8988T (cell line): ENCODE measurements around the gene VGLL4.
A peak's percentile ranks its signal among the peaks of the same experiment; 100 is the strongest.

Experiments used
- DNase-seq: peaks from one replicate; pipeline ENCODE4 v3.0.0; 2011

VGLL4 gene

DNA sequence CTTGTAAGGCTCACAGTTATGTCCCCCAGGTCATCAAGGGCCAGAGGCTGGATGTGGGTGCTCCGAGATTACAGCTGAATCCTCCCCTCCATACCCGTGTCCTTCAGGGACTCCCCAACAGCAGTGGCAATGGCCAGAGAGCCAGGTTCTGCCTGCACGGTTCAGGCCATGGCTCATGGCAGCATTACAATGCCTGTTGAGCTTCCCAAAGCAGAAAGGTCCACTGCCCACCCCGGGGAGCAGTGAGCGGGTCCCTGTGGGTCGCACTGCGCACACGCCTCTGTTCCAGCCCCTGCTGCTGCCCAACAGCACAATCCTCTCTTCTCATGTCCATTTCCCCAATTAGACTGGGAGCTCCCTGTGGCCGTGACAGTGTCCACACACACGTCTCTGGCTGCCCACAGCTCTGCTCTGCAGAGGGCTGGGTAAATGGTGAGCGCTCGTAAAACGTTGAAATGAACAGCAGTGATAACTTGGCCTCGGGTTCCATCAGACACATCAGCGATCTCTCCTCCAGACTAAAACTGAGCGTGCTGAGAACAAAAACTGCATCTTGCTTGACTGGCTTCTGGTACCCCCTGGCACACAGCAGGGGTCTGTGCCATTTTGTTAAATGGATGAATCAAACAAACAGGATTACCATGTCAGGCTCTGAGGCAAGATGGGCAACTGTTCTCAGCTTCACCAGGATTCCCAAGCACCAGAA is 80.4 kb downstream of the VGLL4 start:
- no peak for DNase-seq

GRCh38 chr3:11562277-11562881 is 81.3 kb downstream of the VGLL4 start:
- no peak for DNase-seq

- no peak for DNase-seq
Observed at GRCh38 chr3:11560746-11561145, 83.0 kb downstream of the VGLL4 start.

GRCh38 chr3:11559816-11560633 is 83.7 kb downstream of the VGLL4 start:
- DNase-seq = no peak

DNA sequence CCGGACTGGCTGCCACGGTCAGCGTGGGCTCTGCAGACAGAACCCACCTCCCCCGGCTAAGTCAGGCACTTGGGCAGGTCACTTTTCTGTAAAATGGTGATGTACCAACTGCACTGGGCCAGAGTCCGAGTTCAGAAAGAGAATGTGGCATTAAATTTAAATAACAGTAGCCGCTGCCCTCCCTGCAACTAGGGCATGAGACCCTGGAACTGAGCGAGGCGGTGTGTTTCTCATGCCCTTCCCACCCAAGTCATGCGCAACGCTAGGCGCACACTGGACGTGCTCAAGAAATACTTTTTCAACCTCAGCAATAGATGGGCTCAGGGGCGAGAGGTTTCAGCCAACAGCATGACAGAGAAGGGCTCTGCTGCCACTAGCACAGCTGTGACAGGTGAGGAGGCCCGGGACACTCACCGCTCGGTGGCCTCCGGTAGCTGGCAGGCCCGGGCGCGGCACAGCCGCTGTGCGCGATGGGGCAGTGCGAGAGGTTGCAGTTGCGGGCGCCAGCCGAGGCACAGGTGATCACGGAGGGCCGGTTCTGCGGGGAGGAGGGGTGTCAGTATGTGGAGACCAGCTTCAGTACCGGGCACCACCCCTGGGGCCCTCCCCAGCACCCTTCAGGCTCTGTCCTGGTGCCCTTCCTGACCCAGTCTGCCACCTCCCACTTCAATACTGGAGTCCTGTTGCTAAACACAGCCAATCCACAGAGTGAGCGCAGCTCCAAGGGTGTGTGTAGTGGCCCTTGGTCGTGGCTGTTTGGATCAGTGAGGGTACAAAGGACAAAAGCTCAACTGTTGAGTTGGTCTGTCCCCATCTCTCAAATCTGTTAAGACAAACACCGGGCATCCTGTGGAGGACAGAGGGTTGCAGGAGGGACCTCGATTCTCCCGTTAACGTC is 84.5 kb downstream of the VGLL4 start:
- DNase-seq = no peak

- DNase-seq = no peak
Observed at GRCh38 chr3:11558411-11558903, 85.3 kb downstream of the VGLL4 start.

DNA sequence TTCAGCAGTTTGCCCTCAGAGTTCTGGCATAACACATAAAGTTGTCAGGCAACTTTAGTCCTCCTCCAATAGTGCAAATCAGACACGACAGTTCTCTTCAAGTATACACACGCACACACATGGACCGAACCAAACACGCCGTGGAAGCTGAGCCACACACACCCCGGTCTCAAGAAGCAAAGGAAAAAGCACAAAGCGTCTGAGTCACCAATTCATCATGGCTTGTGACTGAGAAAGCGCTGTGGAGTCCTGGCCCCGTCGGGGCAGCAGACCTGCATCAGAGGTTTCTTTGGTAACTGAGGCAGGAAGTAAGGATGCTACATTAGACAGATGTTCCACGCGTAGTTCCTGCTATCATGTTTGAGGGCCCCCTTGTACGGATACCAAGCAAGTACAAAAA is 85.7 kb downstream of the VGLL4 start:
- DNase-seq = peak; percentile 76

DNA sequence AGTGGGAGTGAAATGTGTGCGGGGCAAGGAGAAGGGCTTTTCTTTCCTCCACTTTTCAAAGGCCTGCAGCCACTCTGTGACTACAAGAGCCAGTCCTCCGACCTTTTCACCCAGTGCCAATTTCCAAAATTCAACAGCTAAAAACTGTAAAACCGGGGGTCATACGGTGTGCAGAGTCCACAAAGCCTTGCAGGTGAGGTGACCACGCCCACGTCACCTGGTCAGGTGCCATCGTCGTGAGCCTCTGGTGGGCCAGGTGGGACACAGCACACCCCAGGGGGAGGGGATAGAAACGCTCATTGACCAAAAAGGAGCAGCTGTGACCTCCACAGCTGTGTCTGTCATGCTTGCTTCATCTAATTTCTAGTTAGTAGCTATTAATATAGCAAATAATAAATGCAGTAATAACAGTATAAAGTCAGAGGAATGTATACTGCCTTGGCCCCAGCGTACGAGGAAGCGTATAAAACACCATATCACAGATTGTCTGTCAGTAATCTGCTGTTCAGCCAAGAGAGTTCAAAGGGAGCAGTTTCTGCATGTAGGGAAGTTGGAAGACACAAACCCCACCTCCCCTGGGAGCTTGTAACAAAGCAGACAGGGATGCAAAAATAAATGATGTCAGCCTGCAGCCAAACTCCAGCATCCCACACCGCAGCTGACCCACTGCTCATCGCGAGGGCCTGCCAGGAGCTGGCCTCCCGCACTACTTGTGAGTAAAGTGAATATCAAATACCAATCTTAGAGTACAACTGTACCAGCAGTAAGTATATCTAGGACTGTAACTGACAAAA is 86.7 kb downstream of the VGLL4 start:
- no peak for DNase-seq

- no peak for DNase-seq
Observed at GRCh38 chr3:11555881-11556633, 87.7 kb downstream of the VGLL4 start.

DNA sequence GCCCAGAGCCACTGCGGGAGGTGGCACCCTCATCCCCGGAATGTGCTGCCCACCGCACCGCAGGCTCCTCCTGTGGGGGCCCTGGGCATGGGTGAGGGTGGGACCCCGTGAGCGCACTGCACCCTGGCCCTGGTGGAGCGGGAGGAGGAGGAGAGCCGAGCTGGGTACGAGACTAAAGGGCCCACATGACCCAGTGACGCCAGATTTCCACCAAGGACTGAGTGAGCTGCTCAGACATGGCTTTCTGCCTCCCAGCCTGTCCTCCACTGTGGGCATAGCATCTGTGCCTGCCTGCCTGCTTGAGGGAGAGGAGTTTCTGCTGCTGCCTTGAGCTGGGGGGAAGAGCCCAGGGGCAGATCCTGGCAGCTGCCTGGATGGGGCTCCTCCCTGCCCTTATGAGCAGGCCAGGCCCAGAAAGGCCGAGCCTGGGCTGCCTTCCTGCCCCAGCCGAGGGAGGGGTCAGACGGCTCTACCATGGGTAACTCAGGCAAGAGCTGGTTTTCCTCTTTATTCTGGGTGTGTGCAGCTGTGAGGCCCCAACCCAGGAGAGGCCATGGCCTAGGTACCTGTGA is 88.4 kb downstream of the VGLL4 start:
- no peak for DNase-seq

DNA sequence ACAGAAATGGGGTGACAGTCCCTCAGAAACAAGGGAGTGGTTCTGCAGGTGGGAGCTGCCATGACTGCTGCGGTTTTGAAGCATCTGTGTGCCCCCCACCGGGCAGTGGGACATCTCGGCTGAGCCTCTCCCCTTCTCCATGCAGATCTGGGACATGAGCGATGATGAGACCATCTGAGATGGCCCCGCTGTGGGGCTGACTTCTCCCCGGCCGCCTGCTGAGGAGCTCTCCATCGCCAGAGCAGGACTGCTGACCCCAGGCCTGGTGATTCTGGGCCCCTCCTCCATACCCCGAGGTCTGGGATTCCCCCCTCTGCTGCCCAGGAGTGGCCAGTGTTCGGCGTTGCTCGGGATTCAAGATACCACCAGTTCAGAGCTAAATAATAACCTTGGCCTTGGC is 89.0 kb downstream of the VGLL4 start:
- no peak for DNase-seq

DNA sequence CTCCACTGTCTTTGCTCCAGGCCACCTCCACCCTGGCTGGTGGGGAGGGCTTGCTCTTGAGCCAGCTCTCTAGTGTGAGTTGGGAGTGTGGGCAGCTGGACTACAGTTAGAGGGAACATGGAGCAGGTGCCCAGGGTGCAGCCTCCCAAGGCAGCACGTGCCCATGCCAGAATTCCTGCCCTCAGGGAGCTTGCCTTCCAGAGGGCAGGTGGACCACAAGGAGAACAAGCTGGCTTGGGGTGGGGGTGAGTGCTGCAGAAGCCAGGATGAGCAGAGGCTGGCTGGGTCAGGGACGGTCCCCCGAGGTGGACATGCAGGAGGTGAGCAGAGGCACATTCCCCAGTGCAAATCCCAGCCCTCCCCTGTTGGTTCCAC is 89.5 kb downstream of the VGLL4 start:
- DNase-seq = no peak

DNA sequence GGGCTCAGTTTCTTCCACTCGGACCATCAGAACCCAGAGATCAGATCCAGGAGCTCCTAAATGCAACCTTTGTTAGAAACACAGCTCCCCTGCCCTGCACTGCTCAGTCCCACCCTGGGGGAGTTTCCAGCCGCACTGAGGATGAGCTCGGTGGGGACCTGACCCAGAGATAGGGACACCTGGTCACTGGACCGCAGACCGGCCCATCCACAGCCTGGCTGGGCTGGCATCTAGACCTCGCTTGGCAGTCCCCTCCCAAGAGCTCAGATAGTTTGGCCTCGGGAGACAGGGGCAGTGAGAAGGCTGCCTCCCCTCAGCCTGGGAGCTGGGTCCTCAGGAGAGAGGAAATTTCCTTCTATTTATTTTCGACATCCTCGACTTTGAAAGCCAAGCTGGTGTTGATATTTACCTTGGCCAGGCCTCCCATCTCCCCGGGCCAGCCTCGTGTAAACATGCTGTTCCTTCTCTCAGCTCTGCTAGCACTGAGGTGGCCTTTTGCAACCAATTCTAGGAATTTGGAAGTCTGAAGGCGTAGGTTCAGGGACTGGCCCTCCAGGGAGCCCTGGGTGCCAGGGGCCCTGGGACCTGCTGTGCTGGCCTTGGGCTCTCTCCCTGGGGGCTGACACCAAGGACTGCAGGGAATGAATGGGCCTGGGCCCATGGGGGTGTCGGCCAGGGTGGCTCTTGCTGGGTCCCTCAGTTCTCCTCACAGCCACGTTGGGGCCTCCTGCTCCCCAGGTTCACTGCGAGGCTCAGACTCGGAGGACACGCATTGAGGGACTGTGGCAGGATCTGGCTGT is 90.1 kb downstream of the VGLL4 start:
- DNase-seq = no peak

GRCh38 chr3:11552289-11553264 is 91.1 kb downstream of the VGLL4 start:
- no peak for DNase-seq

GRCh38 chr3:11551036-11551435 is 92.7 kb downstream of the VGLL4 start:
- DNase-seq = no peak

DNA sequence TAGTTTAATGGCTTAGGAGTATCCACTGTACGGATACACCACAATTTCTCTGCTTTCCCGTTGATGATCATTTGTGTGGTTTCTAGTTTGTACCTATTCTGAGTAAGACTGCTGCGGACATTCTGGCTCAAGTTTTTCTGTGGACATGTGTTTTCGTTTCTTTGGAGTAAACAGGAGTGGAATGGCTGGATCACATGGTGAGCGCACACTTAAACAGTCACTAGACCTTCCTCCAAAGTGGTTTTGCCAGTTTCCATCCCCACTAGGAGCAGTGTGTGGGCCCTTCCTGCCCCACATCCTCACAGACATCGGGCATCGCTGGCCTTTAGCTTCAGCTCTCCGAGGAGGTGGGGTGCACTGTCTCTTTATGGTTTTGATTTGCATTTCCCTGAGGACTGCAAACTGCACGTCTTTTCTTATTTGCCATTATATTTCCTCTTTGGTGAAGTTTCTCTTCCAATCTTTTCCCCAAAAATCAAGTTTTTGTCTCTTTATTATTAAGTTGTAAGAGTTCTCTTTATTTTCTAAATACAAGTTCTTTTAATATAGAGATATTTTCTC is 94.1 kb downstream of the VGLL4 start:
- no peak for DNase-seq

GRCh38 chr3:11548721-11549131 is 95.0 kb downstream of the VGLL4 start:
- DNase-seq = no peak

DNA sequence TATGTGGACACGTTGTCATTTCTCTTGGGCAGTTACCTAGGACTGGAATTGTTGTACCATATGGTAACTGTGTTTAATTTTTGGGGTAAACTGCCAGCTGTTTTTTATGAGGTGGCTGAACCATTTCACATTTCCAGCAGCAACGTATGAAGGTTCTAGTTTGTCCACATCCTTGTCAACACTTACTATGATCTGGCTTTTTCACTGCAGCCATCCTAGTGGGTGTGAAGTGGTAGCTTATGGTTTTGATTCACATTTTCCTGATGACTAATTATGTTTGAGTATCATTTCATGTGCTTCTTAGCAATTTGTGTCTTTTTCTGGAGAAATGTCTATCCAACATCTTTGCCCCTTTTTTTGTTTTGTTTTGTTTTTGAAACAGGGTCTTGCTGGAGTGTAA is 96.2 kb downstream of the VGLL4 start:
- DNase-seq = no peak
